Fibroblast of villous mesenchyme (primary cell): ENCODE data around the gene C19orf81. TPM values are rescaled to one million over a fixed set of nuclear protein-coding genes. Genes with fewer than 3 reads are reported as not detected.

Source experiments
- DNase-seq: peaks from one replicate; pipeline ENCODE4 v3.0.0-alpha.2; 2010; ENCODE audit warnings: low read depth
- H3K4me3 ChIP-seq: 2 replicates; pipeline ENCODE4 v1.5.1; 2011; ENCODE audit warnings: low read depth, mild to moderate bottlenecking, low read length
- CTCF ChIP-seq: IDR thresholded peaks from 2 replicates; pipeline ENCODE4 v1.5.1; 2012; ENCODE audit warnings: low read depth, mild to moderate bottlenecking, low read length; ENCODE audit not compliant: insufficient read depth
- total RNA-seq: library from RNA; depleted of rRNA; stranded (reverse); fragments of >200 nt; gene quantifications from 2 replicates; pipeline ENCODE4 v1.2.3, GENCODE V29; 2012

The C19orf81 gene
- total RNA-seq, 1 donor: not detected

GRCh38 chr19:50706387-50706786 lies 57.1 kb downstream of the C19orf81 start:
- no peak for DNase-seq
- no peak overlapping the region for H3K4me3 ChIP-seq
- no peak for TF ChIP-seq CTCF

GRCh38 chr19:50708179-50708879 lies 59.1 kb downstream of the C19orf81 start:
- no peak for TF ChIP-seq CTCF
- DNase-seq: no peak
- H3K4me3 ChIP-seq: no peak overlapping the region

Other genes with a start within 250 kb of the C19orf81 start
- gene SPIB, start 230.5 kb upstream of the C19orf81 start, total RNA-seq: not detected in 2 replicates
- under 0.01 TPM in 1 of 2 replicates, not detected in the other for gene MYBPC2, start 216.6 kb upstream of the C19orf81 start, total RNA-seq
- gene EMC10, start 172.9 kb upstream of the C19orf81 start, total RNA-seq: 38.7 and 40.6 TPM in 2 replicates
- gene GARIN5A, start 172.6 kb upstream of the C19orf81 start, total RNA-seq: 0.32 TPM in 1 of 2 replicates, not detected in the other
- gene JOSD2, start 138.3 kb upstream of the C19orf81 start, total RNA-seq: 22.9 and 30.0 TPM in 2 replicates
- gene ASPDH, start 135.5 kb upstream of the C19orf81 start, total RNA-seq: not detected in 2 replicates
- gene LRRC4B, start 81.0 kb upstream of the C19orf81 start, total RNA-seq: under 0.01 TPM in 1 of 2 replicates, not detected in the other
- under 0.01 TPM in 1 of 2 replicates, not detected in the other for gene SYT3, start 9.6 kb upstream of the C19orf81 start, total RNA-seq
- gene SHANK1, start 70.4 kb downstream of the C19orf81 start, total RNA-seq: 7.4 and 7.8 TPM in 2 replicates
- 18.6 and 25.4 TPM in 2 replicates for gene CLEC11A, start 73.9 kb downstream of the C19orf81 start, total RNA-seq
- not detected in 2 replicates for gene GPR32, start 121.0 kb downstream of the C19orf81 start, total RNA-seq
- gene ACP4, start 141.0 kb downstream of the C19orf81 start, total RNA-seq: not detected in 2 replicates
- gene KLK1, start 174.3 kb downstream of the C19orf81 start, total RNA-seq: not detected in 2 replicates
- not detected in 2 replicates for gene KLK15, start 184.1 kb downstream of the C19orf81 start, total RNA-seq
- gene KLK3, start 205.5 kb downstream of the C19orf81 start, total RNA-seq: not detected in 2 replicates
- not detected in 2 replicates for gene KLK2, start 224.0 kb downstream of the C19orf81 start, total RNA-seq